HepG2 (cell line): ENCODE measurements around the gene LZTS2. TPM values are rescaled to one million over a fixed set of nuclear protein-coding genes. Genes with fewer than 3 reads are reported as not detected.

Experiments used
- BORCS8-MEF2B ChIP-seq: sonication (generic); formaldehyde crosslinking; IDR thresholded peaks from 2 replicates; pipeline ENCODE4 v1.8.0; 2022; ENCODE audit warnings: mild to moderate bottlenecking, missing genetic modification reagents
- CCAR2 ChIP-seq: fragments of 200-400 bp; formaldehyde crosslinking; optimal IDR thresholded peaks from 2 replicates; pipeline ENCODE3; 2018; ENCODE audit warnings: low read depth, mild to moderate bottlenecking, low read length, moderate library complexity
- DDIT3 ChIP-seq: sonication (generic); formaldehyde crosslinking; IDR thresholded peaks from 2 replicates; pipeline ENCODE4 v1.4.0; 2020; ENCODE audit warnings: mild to moderate bottlenecking, missing genetic modification reagents
- FOXC1 ChIP-seq: sonication (generic); formaldehyde crosslinking; IDR thresholded peaks from 2 replicates; pipeline ENCODE4 v1.8.0; 2022; ENCODE audit warnings: mild to moderate bottlenecking, missing genetic modification reagents, borderline replicate concordance
- FOXP4 ChIP-seq: sonication (generic); formaldehyde crosslinking; IDR thresholded peaks from 2 replicates; pipeline ENCODE4 v1.4.0; 2020; ENCODE audit warnings: missing genetic modification reagents
- HIVEP1 ChIP-seq: sonication (generic); formaldehyde crosslinking; IDR thresholded peaks from 2 replicates; pipeline ENCODE4 v1.4.0; 2020; ENCODE audit warnings: mild to moderate bottlenecking, missing genetic modification reagents
- KAT7 ChIP-seq: IDR thresholded peaks from 2 replicates; pipeline ENCODE4 v1.6.1; 2018; ENCODE audit warnings: borderline replicate concordance, missing compliant biosample characterization
- MEIS1 ChIP-seq: sonication (generic); formaldehyde crosslinking; IDR thresholded peaks from 2 replicates; pipeline ENCODE4 v1.9.0; 2021; ENCODE audit warnings: mild to moderate bottlenecking, missing genetic modification reagents, moderate library complexity, borderline replicate concordance
- MIER2 ChIP-seq: IDR thresholded peaks from 2 replicates; pipeline ENCODE4 v1.6.1; 2016; ENCODE audit warnings: missing biosample characterization, missing genetic modification reagents
- NCOA1 ChIP-seq: sonication (generic); formaldehyde crosslinking; IDR thresholded peaks from 2 replicates; pipeline ENCODE4 v1.9.0; 2021; ENCODE audit warnings: missing genetic modification reagents
- REL ChIP-seq: sonication (generic); formaldehyde crosslinking; conservative IDR thresholded peaks from 2 replicates; pipeline ENCODE4 v1.8.0; 2022; ENCODE audit warnings: mild to moderate bottlenecking, missing genetic modification reagents, moderate library complexity
- SMAD9 ChIP-seq: sonication (generic); formaldehyde crosslinking; IDR thresholded peaks from 2 replicates; pipeline ENCODE4 v1.5.1; 2020; ENCODE audit warnings: mild to moderate bottlenecking, missing genetic modification reagents
- SNAI1 ChIP-seq: sonication (generic); formaldehyde crosslinking; IDR thresholded peaks from 2 replicates; pipeline ENCODE4 v1.5.0; 2020; ENCODE audit warnings: mild to moderate bottlenecking, missing genetic modification reagents, borderline replicate concordance
- STAT5B ChIP-seq: sonication (generic); formaldehyde crosslinking; IDR thresholded peaks from 2 replicates; pipeline ENCODE4 v1.4.0; 2020; ENCODE audit warnings: missing genetic modification reagents
- ZBTB39 ChIP-seq: sonication (generic); formaldehyde crosslinking; IDR thresholded peaks from 2 replicates; pipeline ENCODE4 v1.5.0; 2020; ENCODE audit warnings: missing genetic modification reagents
- ZNF20 ChIP-seq: sonication (generic); formaldehyde crosslinking; IDR thresholded peaks from 2 replicates; pipeline ENCODE4 v1.4.0; 2020; ENCODE audit warnings: mild to moderate bottlenecking, moderate library complexity, missing genetic modification reagents
- ZNF225 ChIP-seq: sonication (generic); formaldehyde crosslinking; IDR thresholded peaks from 2 replicates; pipeline ENCODE4 v1.4.0; 2020; ENCODE audit warnings: mild to moderate bottlenecking, missing genetic modification reagents
- ZNF256 ChIP-seq: sonication (generic); formaldehyde crosslinking; conservative IDR thresholded peaks from 2 replicates; pipeline ENCODE4 v1.4.0; 2020; ENCODE audit warnings: missing genetic modification reagents
- ZNF33B ChIP-seq: sonication (generic); formaldehyde crosslinking; IDR thresholded peaks from 2 replicates; pipeline ENCODE4 v1.5.1; 2020; ENCODE audit warnings: mild to moderate bottlenecking, missing genetic modification reagents
- ZNF543 ChIP-seq: sonication (generic); formaldehyde crosslinking; IDR thresholded peaks from 2 replicates; pipeline ENCODE4 v1.4.0; 2020; ENCODE audit warnings: mild to moderate bottlenecking, missing genetic modification reagents
- ZNF547 ChIP-seq: sonication (generic); formaldehyde crosslinking; IDR thresholded peaks from 2 replicates; pipeline ENCODE4 v1.5.1; 2020; ENCODE audit warnings: mild to moderate bottlenecking, missing genetic modification reagents
- ZNF572 ChIP-seq: sonication (generic); formaldehyde crosslinking; IDR thresholded peaks from 2 replicates; pipeline ENCODE4 v1.5.1; 2020; ENCODE audit warnings: mild to moderate bottlenecking, missing genetic modification reagents
- ZNF574 ChIP-seq: sonication (generic); formaldehyde crosslinking; IDR thresholded peaks from 2 replicates; pipeline ENCODE4 v1.4.0; 2020; ENCODE audit warnings: missing genetic modification reagents
- ZNF790 ChIP-seq: sonication (generic); formaldehyde crosslinking; IDR thresholded peaks from 2 replicates; pipeline ENCODE4 v1.8.0; 2022; ENCODE audit warnings: missing genetic modification reagents, mild to moderate bottlenecking, borderline replicate concordance
- polyA plus RNA-seq, 8 experiments: library from polyadenylated mRNA; depleted of rRNA in 3 of 8; stranded (reverse) in 7 of 8; unstranded in 1 of 8; fragments of >200 nt; fragmentation: Illumina TruSeq in 4 of 8; extraction: Trizol in 4 of 8; gene quantifications; 2 replicates each; pipeline versions ENCODE4 v1.2.1 to v1.2.3, GENCODE V29; 2011 to 2016; ENCODE audit warnings: low read depth in 4 of 8, missing spikeins in 1 of 8, mixed read lengths in 1 of 8; ENCODE audit not compliant: insufficient read depth in 1 of 8
- total RNA-seq, 5 experiments: library from RNA; depleted of rRNA; stranded (reverse); fragments of >200 nt; fragmentation: Illumina TruSeq; extraction: Trizol; gene quantifications; 2 replicates each; pipeline ENCODE4 v1.2.3, GENCODE V29; 2016; ENCODE audit warnings: low read depth in 1 of 5

Gene LZTS2
- total and polyA plus RNA-seq, 2 of the 13 experiments (the other 11 are each of a cell fraction or from before 2014, with no cell fraction given): 43.6 to 65.6 TPM

- no peak for TF ChIP-seq ZBTB39 (CRISPR knock-in tag)
- peak; percentile 58; the same call in 1 of the 2 replicates for TF ChIP-seq MEIS1 (CRISPR knock-in tag)
- TF ChIP-seq ZNF574: peak; percentile 64
- TF ChIP-seq ZNF33B (CRISPR knock-in tag): no peak
- TF ChIP-seq BORCS8-MEF2B: no peak
- no peak for TF ChIP-seq DDIT3 (CRISPR knock-in tag)
- no peak for TF ChIP-seq FOXC1 (CRISPR knock-in tag)
- no peak for TF ChIP-seq ZNF790
- TF ChIP-seq HIVEP1 (CRISPR knock-in tag): no peak
- TF ChIP-seq ZNF572 (CRISPR knock-in tag): no peak
- no peak for TF ChIP-seq MIER2 (CRISPR knock-in tag)
- no peak for TF ChIP-seq ZNF256 (CRISPR knock-in tag)
- no peak for TF ChIP-seq SMAD9 (CRISPR knock-in tag)
- no peak for TF ChIP-seq NCOA1 (CRISPR knock-in tag)
- TF ChIP-seq CCAR2: peak; percentile 74
- no peak for TF ChIP-seq SNAI1 (CRISPR knock-in tag)
- no peak for TF ChIP-seq STAT5B
- no peak for TF ChIP-seq FOXP4 (CRISPR knock-in tag)
- no peak for TF ChIP-seq KAT7 (CRISPR knock-in tag)
- TF ChIP-seq ZNF225 (CRISPR knock-in tag): no peak
- TF ChIP-seq REL (CRISPR knock-in tag): no peak
- TF ChIP-seq ZNF547 (CRISPR knock-in tag): no peak; the same call in 1 of the 2 replicates
- TF ChIP-seq ZNF20 (CRISPR knock-in tag): no peak
- TF ChIP-seq ZNF543 (CRISPR knock-in tag): peak; percentile 52; the same call in 1 of the 2 replicates
These were observed 13.1 kb downstream of the LZTS2 start (continued) for GRCh38 chr10:101012525-101013364.
